Stimulated activated CD8-positive, alpha-beta memory T cell treated with anti-CD3 and anti-CD28 coated beads, Interleukin-7, amount 100 ng/mL, for 48 hours (primary cell): ENCODE measurements around the gene NRP1.

Experiments used
- DNase-seq, 2 donors: peaks; one replicate each; pipeline ENCODE4 v3.0.0-alpha.2; 2020; ENCODE audit warnings: low read depth in 1 of 2; ENCODE audit errors: extremely low read depth in 1 of 2

The NRP1 gene

DNA sequence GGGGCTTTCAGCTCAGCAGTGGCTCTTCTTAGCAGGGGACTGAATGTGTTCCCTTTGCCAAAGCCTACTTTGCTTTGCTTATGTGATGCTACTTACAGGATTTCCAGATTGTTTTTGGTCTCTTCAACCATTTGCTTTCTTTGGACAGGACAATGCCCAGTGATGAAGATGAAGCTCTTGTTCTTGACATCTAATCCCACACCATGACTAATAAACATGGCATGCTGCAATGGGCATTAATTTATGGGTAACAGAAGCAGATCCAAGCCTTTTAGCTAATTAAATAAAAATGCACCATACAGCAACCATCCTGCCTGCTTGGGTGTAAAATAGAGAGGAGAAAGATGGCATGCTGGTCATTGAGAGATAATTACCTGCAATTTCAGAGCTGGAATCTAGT, 200.9 kb downstream of the NRP1 start:
- DNase-seq = no peak

DNA sequence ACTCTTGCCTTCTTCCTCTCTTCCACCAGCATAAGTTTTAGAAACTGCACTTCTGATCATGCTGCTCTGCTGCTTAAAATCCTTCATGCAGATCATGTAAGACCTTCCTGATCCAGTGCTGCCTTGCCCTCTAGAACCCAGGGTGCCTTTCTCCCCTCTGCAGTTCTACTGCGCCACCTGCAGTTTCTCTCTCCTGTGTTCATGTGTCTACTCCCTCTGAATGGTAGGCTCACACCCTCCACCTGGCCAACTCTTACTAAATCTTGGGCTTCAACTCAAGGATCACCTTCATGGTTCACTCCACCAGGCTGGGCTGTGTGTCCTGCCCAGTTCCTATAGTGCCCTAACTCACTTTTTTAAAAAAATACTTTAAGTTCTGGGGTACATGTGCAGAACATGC, 201.8 kb downstream of the NRP1 start:
- no peak for DNase-seq

DNA sequence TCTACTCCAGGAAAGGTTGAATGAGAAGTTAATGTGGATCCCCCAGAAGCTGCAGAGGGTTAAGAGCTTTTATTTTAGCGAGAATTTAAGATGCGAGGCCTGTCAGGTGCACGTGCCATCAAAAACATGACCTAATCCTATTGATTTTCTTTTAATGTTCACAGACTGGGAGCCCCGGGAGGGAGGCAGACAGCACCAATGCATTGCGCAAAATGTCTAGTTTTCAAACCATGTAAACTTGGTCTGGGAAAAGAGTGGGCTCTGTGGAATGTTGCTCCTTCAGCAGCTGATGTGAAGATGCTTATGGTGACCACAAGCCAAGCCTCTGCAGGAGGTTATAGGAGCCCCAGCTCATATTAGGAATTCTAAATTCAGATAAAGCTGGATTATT, 204.5 kb downstream of the NRP1 start:
- no peak for DNase-seq

DNA sequence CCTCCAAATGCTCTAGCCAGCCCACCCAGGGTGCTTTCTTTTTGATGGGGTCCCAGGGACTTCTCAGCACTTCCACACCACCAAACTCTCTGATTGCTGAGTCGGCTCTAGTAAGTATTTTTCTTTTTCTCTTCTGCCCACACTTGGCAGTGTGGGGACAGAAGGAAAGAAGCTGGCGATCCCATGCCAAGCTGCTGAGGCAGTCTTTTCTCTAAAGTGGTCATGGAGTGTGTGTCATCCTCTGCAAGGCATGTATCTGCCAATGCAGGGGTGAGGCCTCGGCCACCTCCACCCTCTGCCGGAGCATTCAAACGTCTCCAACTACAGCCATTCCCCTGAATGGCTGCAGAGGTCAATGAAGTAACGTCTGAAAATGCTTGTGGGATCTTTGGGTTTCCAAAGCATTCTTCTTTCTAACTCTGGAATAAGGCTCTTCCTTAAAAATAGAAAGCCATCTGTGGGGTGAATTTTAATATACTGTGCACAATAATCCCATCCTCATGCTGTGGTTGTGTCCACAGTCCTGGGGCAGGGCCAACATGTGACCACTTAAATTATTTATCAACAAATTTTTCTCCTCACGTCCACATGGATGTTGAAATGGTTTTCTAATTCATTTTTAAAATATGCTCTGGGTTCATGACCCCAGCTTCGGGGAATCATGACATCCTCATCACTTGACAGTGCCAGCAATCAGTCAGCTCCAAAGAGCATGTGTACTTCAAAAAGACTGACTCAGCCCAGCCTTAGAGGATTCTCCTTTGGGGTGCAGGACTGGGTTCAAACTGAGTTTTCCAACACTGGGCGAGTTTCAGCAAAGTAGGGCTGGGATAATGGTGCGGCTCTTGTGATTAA, 205.1 kb downstream of the NRP1 start:
- no peak for DNase-seq

DNA sequence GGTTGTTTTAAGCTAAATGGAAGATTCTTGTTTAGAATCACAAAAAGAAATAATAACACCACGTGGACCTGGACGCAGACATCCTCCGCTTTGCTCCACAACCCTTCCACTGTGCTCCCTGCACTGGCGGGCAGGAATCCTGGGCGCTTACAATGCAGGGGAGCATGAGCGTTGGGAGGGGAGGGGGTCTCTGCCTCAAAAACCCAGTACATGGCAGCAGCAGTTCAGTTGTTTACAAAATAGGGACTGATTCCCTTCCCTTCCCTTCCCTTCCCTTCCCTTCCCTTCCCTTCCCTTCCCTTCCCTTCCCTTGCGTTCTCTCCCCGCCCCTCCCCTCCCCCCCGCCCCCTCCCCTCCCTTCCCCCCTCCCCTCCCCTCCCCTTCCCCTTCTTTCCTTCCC, 206.8 kb downstream of the NRP1 start:
- DNase-seq = no peak
